Right kidney (tissue), 1 donor: ENCODE data around the gene TBX6.

ENCODE experiments used
- DNase-seq: peaks from one replicate; pipeline ENCODE4 v3.0.0-alpha.2; 2016

The TBX6 gene

DNA sequence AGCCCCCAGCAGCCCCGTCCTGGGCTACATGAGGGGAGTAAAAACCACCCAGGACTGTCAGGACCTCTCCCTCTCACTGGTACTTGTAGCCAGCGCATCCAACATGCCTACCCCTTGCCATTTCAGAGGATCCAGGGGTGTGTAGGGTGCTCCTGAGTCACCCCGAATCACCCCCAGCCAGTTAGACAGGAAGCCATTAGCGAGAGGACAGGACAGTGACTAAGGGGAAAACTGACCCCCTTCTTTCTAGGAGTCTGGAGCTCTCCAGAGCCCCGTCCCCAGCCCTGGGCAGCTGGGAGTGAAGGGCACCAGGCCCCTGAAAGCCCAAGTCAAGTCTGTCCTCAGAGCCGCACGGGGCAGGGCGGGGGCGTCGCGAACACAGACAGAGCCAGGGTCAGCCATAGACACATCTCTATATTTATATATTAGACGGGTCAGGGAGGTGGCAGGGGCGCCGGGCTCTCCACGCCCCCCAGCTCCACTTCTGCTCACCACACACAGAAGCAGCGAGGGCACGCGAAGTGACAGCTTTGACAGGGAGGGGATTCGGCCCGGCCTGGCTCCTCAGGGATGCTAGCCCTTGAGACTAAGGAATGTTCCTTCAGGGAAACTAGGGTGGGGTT, 22.1 kb upstream of the TBX6 start:
- no peak for DNase-seq

DNA sequence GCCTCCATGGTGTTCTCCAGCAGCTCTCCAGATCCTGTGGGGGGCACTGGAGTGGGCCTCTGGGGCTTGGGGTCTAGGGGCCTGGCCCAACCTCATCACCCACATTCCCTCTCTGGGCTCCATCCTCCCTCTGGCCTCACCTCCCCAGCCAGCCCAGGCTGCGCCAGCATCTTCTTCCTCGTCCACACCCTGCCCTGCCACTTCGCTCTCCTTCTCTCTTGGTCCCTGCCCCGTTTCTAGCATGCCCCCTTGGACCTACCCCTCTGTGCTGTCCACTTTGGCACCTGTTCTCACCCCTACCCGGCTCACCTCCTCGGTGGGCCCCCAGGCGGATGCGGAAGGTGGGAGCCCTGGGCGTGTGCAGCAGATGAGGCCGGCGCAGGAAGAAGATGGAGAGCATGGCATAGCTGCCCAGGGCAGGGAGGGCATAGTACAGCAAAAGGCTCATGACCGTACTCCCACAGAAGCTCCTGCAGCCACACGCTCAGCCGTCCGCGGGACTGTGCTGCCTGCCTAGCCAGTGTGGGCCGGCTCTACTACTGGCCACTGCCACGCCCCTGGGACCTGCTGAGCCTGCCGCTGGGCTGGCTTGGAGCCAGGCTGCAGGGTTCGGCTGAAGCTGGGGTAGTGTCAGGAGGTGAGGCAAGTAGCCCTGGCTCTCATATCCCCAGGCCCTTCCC, 21.4 kb upstream of the TBX6 start, which contains the start of gene GDPD3:
GDPD3 (minus strand) TSS at position 507 of the 680 bp plus-strand sequence; CDS start at position 448, 59 bp downstream.
- no peak for DNase-seq

DNA sequence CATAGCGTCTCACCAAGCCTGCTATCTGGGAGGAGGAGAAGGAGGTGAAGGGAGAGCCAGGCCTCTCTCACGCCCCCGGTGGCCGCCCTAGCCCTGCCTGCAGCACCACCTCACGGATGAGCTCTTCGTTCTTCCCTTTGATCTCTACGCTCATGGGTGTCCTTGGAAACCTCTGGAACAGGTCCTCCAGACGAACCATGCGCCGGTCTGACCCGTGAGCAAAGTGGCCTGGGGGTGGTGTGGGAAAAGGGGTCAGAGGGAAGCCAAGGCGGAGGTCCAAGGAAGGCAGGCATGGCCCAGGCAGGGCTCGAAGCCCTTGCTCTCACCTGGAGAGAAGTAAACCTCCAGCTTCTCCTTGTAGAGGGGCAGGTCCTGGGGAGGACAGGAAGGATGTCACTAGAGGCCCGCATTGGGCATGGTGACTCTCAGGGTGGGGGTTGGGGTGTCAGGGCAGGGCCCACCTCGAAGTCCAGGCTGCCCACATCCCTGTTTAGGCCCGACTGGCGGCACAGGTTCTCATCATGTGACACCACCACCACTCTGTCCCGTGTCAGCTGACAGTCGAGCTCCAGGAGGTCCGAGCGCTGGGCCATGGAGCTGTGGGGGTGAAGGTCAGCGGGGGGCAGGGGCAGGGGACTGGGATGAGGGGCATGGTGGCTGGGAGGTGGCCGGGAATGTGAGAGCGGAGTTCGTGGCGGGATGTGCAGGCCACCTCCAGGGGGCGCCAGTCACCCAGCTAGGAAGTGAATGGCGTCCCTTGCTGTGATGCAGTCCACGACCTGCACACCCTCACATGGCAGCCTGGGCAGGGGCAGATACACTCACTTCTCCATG, 20.7 kb upstream of the TBX6 start:
- no peak for DNase-seq

GRCh38 chr16:30110661-30111060, 18.9 kb upstream of the TBX6 start:
- no peak for DNase-seq

- no peak for DNase-seq
These were observed 16.5 kb upstream of the TBX6 start for GRCh38 chr16:30108059-30108850.

DNA sequence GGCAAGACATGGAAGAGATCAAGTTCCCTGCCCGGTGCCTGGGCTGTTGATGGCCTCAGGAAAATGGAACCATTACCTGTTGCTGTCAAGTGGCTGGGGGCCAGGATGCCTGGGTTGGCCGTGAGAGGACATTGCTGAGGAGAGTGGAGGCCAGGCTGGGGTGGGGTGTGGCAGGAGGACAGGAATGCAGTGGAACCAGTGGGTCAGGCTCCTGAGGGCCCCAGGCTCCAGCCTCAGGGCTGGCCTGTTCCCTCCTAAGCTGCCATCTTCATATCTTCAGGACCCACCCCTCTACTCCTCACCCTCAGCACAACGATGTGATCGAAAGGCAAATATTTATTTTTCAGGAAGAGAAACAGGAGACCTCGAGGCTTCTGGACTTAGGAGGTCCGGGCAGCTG, 12.8 kb upstream of the TBX6 start:
- DNase-seq: no peak

DNA sequence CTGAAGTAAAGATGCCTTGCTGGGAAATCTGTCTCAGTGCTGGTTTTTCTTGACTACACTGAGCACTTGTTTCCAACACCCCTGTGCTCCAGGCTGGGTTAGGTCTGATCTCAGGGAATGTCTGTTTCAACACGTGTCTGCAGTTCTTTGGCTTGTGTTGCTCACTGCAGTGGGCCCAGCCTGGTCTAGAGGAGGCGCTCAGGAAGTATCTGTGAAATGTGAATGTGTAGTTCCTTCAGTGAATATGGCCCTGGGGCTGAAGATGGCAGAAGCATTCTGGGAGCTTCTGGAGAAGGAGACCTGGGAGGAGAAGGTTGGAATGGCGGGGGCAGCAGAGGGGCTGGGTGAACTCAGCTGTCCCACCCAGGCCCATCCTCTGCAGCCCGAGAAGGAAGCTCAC, 12.4 kb upstream of the TBX6 start:
- DNase-seq: no peak

DNA sequence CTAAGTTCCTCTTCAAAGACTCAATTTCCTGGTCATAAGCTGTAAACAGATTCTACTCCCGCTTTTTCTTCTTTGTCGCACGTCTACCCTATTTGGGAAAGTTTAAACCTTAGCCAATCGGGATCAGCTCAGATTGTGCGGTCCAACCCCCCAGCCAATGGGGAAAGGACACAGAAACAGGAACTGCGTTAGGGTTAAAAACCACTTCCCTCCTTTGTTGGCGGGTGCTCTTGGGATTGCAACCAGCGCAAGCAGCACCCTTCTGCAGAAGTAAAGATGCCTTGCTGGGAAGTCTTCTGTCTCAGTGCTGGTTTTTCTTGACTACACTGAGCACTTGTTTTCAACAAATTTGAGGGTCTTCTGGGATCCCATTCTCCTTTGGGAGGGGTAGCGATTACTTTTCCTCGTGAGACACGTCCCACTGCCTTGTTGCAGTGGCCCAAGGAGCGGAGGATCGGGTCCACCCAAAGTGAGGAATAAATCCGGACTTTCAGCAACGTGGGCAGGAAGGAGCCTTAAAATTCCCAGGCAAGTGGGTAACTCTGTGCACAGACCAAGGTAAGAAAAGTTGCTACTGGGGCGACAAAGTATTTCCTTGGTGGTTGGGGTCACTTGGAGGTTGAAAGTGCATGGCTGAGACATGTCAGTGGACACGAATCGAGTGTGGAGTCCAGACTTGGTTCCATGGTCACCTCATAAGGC, 5.3 kb upstream of the TBX6 start:
- no peak for DNase-seq

- peak; percentile 82 for DNase-seq
These were observed 4.6 kb upstream of the TBX6 start, which contains the start of gene YPEL3 for GRCh38 chr16:30096105-30096861. Gene YPEL3, minus strand, starts transcription at chr16:30096213. Its CDS starts 731 bp downstream, at chr16:30095482.

GRCh38 chr16:30095166-30096078, 3.7 kb upstream of the TBX6 start:
- peak; percentile 66 for DNase-seq

DNA sequence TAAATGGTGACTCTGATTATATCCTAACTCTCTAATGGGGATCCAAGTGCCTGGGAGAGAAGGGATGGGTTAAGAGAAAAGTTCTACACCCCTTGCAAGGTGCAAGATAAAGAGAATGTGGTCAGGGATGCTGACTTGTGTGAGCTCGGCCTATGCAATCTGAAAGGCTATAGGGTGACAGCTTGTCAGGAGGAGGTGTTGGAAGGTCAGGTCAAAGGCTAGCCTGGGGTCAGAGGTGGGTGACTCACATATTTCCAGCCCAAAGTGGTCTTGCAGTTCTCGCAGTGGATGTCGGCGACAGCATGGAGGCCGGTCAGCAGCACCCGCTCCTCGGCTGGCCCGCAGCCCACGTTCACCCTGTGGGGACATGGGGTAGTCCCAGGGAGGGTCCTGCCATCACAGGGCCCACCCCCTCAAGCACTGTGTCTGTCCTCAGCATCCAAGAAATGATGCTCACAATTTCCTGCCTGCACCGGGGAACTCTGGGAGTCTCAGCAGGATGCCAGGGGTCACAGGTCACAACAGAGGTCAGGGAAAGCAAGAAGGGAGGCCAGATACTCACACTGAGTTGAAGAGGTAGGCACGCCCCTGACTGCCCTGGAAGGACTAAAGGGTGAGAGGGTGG, 2.9 kb upstream of the TBX6 start:
- no peak for DNase-seq

GRCh38 chr16:30092373-30093010, 768 bp upstream of the TBX6 start:
- peak; percentile 73 for DNase-seq

- no peak for DNase-seq
These were observed 953 bp downstream of the TBX6 start for GRCh38 chr16:30090610-30091331.

- DNase-seq: no peak
These were observed 2.7 kb downstream of the TBX6 start for GRCh38 chr16:30088832-30089624.

- DNase-seq: no peak
These were observed 3.4 kb downstream of the TBX6 start for GRCh38 chr16:30088237-30088831.

DNA sequence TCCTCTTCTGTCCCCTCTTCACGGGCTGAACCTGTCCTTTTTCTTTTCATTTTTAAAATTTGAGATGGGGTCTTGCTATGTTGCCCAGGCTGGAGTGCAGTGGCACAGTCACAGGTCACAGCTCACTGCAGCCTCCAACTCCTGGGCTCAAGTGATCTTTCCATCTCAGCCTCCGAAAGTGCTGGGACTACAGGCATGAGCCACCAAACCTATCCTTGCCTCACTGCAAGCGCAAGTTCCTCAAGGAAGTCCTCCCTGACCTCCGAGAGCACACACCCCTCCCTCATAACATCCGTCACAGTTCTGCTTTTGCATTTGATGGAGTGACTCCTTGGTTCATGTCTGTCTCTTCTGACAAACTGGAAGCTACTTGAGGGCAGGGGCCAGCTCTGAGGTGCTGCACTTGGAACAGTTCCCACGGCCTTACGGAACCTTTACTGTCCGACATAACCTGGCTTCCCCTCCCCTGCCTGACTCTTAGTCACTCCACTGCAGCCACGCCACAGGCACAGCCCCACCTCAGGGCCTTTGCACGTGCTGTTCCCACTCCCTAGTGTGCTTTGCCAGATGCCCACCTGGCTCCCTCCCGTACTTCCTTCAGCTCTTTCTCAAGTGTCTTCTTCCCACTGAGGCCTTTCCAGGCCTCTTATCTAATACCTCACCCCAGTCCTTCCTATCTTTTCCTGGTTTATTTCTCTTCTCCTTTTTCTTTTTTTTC, 4.4 kb downstream of the TBX6 start:
- no peak for DNase-seq
